ENCODE data around the gene METTL5. TPM values are rescaled to one million over a fixed set of nuclear protein-coding genes. Genes with fewer than 3 reads are reported as not detected.

The METTL5 gene
- total RNA-seq, 1 donor from 2014 or later = 52.3 TPM

DNA sequence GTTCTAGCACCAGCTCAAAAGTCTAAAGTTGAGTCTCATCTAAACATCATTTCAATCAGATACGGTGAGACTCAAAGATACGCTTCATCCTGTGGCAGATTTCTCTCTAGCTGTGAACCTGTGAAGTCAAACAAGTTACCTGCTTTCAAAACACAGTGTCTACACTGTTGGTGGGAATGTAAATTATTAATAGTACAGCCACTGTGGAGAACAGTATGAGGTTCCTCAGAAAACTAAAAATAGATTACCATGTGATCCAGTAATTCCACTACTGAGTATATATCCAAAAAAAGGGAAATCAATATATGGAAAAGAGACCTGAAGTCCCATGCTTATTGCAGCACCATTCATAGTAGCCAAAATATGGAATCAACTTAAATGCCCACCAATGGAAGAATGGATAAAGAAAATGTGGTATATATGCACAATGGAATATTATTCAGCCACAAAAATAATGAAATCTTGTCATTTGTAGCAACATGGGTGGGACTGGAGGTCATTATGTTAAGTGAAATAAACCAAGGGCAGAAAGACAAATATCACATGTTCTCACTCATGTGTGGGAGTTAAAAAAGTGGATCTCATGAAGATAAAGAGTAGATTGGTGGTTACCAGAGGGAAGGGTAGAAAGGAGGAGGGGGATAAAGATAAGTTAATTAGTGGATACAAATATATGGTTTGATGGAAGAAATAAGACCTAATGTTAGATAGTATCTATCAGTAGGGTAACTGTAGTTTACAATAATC lies 14.2 kb upstream of the METTL5 start:
- Mint-ChIP-seq H3K4me3 (ENCODE audit: unreplicated experiment) (no peak overlapping the region), H3K27ac (ENCODE audit: unreplicated experiment) (no peak overlapping the region), H3K9me3 (ENCODE audit: unreplicated experiment) (no peaks in the 10 kb centered on the region), H3K27me3 (ENCODE audit: low read depth, unreplicated experiment) (no peaks in the 10 kb centered on the region), H3K36me3 (ENCODE audit: low read depth, unreplicated experiment) (peaks cover 2% of the 10 kb centered on the region), H3K4me1 (ENCODE audit: low read depth, unreplicated experiment) (peaks cover 19% of the 10 kb centered on the region)
- no peaks in the 10 kb centered on the region for H3K9me3 ChIP-seq (ENCODE audit: insufficient read depth, low read depth, low read length)
- H4K20me1 ChIP-seq (ENCODE audit: insufficient read depth, low read length) = peaks cover 62% of the 10 kb centered on the region
- no peaks in the 10 kb centered on the region for H3K4me1 ChIP-seq (ENCODE audit: insufficient read depth, low read length)
- peaks cover 82% of the 10 kb centered on the region for H3K79me2 ChIP-seq (ENCODE audit: insufficient read depth, low read length)
- DNase-seq (ENCODE audit: low read depth) = no peak
- FAIRE-seq = no peak
- no peak overlapping the region for H3K4me2 ChIP-seq (ENCODE audit: low read length)
- no peak overlapping the region for H3K9ac ChIP-seq (ENCODE audit: low read length)
- H3K27ac ChIP-seq (ENCODE audit: low read depth, low read length) = no peak overlapping the region
- H3K27me3 ChIP-seq (ENCODE audit: insufficient read depth, low read length) = no peaks in the 10 kb centered on the region
- no peak overlapping the region for H2AFZ ChIP-seq (ENCODE audit: low read depth, low read length)
- peaks cover 3% of the 10 kb centered on the region for H3K36me3 ChIP-seq (ENCODE audit: insufficient read depth, low read length)
- no peak overlapping the region for H3K4me3 ChIP-seq (ENCODE audit: insufficient read depth, low read depth, low read length)
- TF ChIP-seq, protein P1, sequence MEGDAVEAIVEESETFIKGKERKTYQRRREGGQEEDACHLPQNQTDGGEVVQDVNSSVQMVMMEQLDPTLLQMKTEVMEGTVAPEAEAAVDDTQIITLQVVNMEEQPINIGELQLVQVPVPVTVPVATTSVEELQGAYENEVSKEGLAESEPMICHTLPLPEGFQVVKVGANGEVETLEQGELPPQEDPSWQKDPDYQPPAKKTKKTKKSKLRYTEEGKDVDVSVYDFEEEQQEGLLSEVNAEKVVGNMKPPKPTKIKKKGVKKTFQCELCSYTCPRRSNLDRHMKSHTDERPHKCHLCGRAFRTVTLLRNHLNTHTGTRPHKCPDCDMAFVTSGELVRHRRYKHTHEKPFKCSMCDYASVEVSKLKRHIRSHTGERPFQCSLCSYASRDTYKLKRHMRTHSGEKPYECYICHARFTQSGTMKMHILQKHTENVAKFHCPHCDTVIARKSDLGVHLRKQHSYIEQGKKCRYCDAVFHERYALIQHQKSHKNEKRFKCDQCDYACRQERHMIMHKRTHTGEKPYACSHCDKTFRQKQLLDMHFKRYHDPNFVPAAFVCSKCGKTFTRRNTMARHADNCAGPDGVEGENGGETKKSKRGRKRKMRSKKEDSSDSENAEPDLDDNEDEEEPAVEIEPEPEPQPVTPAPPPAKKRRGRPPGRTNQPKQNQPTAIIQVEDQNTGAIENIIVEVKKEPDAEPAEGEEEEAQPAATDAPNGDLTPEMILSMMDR (IDR thresholded peaks at IDR 0.05; ENCODE audit: insufficient read depth, low read depth, low read length) = no peak
- TF ChIP-seq EZH2 (IDR thresholded peaks at IDR 0.05; ENCODE audit: insufficient read depth, low read length) = no peak

DNA sequence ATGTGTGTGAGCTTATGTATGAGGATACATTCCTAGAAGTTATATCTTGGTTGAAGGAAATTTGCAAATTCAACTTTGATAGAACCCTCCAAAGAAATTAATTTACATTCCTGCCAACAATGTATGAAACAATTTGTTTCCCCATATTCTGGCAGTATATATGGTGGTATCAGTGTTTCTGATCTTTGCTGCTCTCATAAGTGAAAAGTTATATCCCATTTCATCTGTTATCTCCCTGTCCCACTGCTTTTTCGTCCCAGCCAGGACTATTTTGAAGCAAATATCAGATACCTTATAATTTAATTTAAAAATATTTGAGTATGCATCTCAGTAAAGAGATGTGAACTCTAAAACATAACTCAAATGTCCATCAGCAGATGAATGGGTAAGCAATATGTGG lies 9.7 kb upstream of the METTL5 start:
- Histone ChIP-seq H3K9ac (ENCODE audit: low read length) (no peak overlapping the region), H3K4me1 (ENCODE audit: insufficient read depth, low read length) (no peaks in the 10 kb centered on the region), H3K27me3 (ENCODE audit: insufficient read depth, low read length) (no peaks in the 10 kb centered on the region), H3K4me2 (ENCODE audit: low read length) (no peak overlapping the region), H2AFZ (ENCODE audit: low read depth, low read length) (no peak overlapping the region), H3K9me3 (ENCODE audit: insufficient read depth, low read depth, low read length) (no peaks in the 10 kb centered on the region), H3K4me3 (ENCODE audit: insufficient read depth, low read depth, low read length) (no peak overlapping the region), H4K20me1 (ENCODE audit: insufficient read depth, low read length) (peaks cover 69% of the 10 kb centered on the region), H3K79me2 (ENCODE audit: insufficient read depth, low read length) (peaks cover 97% of the 10 kb centered on the region), H3K36me3 (ENCODE audit: insufficient read depth, low read length) (no peaks in the 10 kb centered on the region), H3K27ac (ENCODE audit: low read depth, low read length) (no peak overlapping the region)
- no peak for DNase-seq (ENCODE audit: low read depth)
- no peaks in the 10 kb centered on the region for H3K27me3 Mint-ChIP-seq (ENCODE audit: low read depth, unreplicated experiment)
- H3K36me3 Mint-ChIP-seq (ENCODE audit: low read depth, unreplicated experiment) = peaks cover 2% of the 10 kb centered on the region
- H3K27ac Mint-ChIP-seq (ENCODE audit: unreplicated experiment) = no peak overlapping the region
- TF ChIP-seq, protein P1 (IDR thresholded peaks at IDR 0.05; ENCODE audit: insufficient read depth, low read depth, low read length) = no peak
- no peak for TF ChIP-seq EZH2 (IDR thresholded peaks at IDR 0.05; ENCODE audit: insufficient read depth, low read length)
- no peak overlapping the region for H3K4me3 Mint-ChIP-seq (ENCODE audit: unreplicated experiment)
- FAIRE-seq = no peak
- H3K9me3 Mint-ChIP-seq (ENCODE audit: unreplicated experiment) = no peaks in the 10 kb centered on the region
- peaks cover 8% of the 10 kb centered on the region for H3K4me1 Mint-ChIP-seq (ENCODE audit: low read depth, unreplicated experiment)

Measured in astrocyte (in vitro differentiated cells and primary cell).